Measurements from ENCODE around the gene CEACAM21.
"Not testable (repeated sequence)": the region's sequence is repeated elsewhere in the genome, so short reads cannot be mapped to it uniquely, and the experiment has no call there.

The CEACAM21 gene

DNA sequence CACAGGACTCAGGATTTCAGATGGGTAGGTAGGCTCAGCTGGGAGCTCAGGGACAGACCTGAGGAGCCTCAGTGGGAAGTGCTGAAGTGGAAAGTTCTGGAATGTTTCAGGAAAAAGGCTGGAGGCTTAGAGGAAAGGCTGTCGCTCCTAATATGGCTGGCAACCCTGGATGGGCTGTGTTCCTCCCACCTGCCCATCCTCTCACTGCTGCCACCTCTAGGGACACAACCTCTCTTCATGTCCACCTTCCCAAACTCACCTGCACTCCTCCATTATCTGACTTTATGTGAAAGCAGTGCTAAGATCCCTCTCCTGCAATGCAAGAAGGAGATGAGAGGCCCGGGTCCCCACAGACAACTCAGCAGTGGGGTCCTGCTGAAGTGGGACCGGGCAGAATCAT lies 5.8 kb upstream of the CEACAM21 start:
- DNase-seq (ENCODE audit: insufficient read length) (no peak), FAIRE-seq (no peak)
- TF ChIP-seq TAF1 (IDR thresholded peaks at IDR 0.05; ENCODE audit: borderline replicate concordance, low read depth, low read length) (no peak), POLR2A (IDR thresholded peaks at IDR 0.05; ENCODE audit: low read depth, low read length) (no peak), POLR2AphosphoS5 (IDR thresholded peaks at IDR 0.05; ENCODE audit: low read depth, low read length) (no peak; the same call in 1 of the 2 replicates)

DNA sequence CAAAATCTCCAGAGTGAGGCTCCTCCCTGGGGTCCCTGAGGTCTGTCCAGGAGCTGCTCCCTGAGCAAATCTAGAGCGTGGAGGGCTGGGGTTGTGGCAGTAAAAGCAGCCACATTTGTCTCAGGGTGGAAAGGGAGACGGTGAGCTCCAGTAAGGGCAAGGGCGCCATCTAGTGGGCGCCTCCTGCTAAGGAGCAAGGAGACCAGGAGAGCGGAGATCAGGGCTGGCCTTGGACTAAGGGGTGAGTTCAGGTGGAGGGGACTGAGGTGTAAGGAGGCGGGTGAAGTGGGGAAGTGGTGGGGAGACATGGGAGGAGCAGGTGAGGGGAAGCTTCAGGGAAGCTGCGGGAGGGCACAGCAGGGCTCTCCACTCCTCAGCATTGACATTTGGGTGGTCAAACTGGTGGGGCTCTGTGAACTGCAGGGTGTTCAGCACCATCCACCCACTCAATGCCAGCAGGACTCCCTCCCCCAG lies 5.3 kb upstream of the CEACAM21 start:
- 0 out of 2 replicates have a peak, but pooled peaks have one; percentile 12 for TF ChIP-seq POLR2AphosphoS5 (IDR thresholded peaks at IDR 0.05; ENCODE audit: low read depth, low read length)
- TF ChIP-seq POLR2A (IDR thresholded peaks at IDR 0.05; ENCODE audit: low read depth, low read length) = peak; percentile 32; the same call in 1 of the 2 replicates
- TF ChIP-seq TAF1 (IDR thresholded peaks at IDR 0.05; ENCODE audit: borderline replicate concordance, low read depth, low read length) = no peak
- DNase-seq (ENCODE audit: insufficient read length) (peak; percentile 53), FAIRE-seq (peak; percentile 90)

DNA sequence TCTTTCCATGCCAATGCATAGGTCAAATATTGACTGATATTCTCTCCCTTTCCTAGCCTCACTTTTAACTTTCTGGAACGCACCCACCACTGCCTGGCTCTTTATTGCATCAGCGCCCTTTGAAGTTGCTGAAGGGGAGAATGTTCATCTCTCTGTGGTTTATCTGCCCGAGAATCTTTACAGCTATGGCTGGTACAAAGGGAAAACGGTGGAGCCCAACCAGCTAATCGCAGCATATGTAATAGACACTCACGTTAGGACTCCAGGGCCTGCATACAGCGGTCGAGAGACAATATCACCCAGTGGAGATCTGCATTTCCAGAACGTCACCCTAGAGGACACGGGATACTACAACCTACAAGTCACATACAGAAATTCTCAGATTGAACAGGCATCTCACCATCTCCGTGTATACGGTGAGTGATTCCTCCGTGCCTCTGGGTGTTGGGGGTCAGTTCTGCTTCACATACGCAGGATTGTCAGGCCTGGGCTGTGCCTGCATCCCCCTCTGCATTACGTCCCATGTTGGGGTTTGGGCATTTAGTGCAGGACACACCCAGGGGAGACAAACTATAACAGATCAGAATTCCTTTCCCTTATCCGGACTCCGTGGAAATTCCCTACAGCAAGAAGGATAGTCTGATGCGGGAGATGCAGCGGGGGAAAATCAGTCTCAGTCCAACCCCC lies 1.3 kb downstream of the CEACAM21 start:
- FAIRE-seq = no peak
- no peak for DNase-seq (ENCODE audit: insufficient read length)
- TF ChIP-seq POLR2AphosphoS5 (IDR thresholded peaks at IDR 0.05; ENCODE audit: low read depth, low read length) = no peak

DNA sequence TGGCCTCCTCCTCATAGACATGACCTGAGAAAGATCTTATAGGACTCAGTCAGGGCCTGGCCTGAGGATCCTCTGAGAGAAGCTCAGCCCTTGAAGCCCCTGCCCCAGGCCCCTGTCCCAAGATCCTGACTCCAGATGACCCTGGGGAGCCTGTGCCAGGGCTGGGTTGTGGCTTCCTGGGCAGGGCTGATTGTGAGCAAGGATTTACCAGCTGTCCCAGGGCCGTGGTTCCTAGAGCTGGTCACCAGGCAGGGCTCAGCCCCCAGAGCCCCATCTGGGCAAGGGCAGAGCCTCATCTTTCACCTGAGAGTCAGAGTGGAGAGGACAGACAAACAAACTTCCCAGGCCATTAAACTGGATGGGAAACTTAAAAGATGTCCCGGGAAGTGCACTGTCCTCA lies 1.9 kb downstream of the CEACAM21 start:
- FAIRE-seq (no peak), DNase-seq (ENCODE audit: insufficient read length) (no peak)
- TF ChIP-seq POLR2AphosphoS5 (IDR thresholded peaks at IDR 0.05; ENCODE audit: low read depth, low read length) (no peak), TAF1 (IDR thresholded peaks at IDR 0.05; ENCODE audit: borderline replicate concordance, low read depth, low read length) (no peak), POLR2A (IDR thresholded peaks at IDR 0.05; ENCODE audit: low read depth, low read length) (no peak)

DNA sequence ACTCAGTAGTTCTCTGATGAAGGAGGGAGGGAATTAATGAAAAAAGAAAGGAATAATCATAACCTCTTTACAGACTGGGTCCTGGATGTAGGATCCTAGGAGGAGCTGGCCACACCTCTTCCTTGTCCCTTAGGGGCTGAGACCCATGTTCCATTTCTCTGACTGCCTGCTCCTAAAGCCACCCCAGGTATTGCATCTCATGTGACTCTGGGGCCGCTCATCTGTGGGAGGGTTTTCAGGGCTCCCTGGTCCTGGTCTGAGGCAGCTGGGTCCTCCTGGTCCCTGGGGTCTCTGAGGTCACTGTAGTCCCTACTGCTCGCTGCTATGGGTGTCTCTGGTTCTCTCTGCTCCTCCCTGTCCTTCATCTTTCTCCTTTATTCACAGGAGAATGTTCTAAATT lies 2.9 kb downstream of the CEACAM21 start:
- TF ChIP-seq POLR2AphosphoS5 (IDR thresholded peaks at IDR 0.05; ENCODE audit: low read depth, low read length) = no peak
- TF ChIP-seq TAF1 (IDR thresholded peaks at IDR 0.05; ENCODE audit: borderline replicate concordance, low read depth, low read length) = no peak
- no peak for TF ChIP-seq POLR2A (IDR thresholded peaks at IDR 0.05; ENCODE audit: low read depth, low read length)
- DNase-seq (ENCODE audit: insufficient read length) (no peak), FAIRE-seq (no peak)

DNA sequence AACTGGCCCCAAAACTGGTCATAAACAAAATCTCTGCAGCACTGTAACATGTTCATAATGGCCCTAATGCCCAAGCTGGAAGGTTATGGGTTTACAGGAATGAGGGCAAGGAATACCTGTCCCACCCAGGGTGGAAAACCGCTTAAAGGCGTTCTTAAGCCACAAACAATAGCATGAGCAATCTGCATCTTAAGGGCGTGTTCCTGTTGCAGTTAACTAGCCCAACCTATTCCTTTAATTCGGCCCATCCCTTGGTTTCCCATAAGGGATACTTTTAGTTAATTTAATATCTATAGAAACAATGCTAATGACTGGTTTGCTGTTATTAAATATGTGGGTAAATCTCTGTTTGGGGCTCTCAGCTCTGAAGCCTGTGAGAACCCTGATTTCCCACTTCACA lies 5.1 kb downstream of the CEACAM21 start:
- FAIRE-seq; DNase-seq (ENCODE audit: insufficient read length): not testable (repeated sequence)

DNA sequence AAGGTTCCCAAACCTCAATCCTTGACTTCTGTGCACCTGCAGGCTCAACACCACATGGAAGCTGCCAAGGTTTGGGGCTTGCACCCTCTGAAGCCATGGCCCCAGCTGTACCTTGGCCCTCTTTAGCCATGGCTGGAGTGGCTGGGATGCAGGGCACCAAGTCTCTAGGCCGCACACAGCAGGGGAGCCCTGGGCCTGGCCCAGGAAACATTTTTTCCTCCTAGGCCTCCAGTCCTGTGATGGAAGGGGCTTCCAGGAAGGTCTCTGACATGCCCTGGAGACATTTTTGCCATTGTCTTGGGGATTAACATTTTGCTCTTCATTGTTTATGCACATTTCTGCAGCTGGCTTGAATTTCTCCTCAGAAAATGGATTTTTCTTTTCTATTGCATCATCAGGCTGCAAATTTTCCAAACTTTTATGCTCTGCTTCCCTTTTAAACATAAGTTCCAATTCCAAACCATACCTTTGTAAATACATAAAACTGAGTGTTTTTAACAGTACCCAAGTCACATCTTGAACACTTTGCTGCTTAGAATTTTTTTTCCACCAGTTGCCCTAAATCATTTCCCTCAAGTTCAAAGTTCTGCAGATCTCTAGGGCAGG lies 6.7 kb downstream of the CEACAM21 start:
- not testable (repeated sequence) for DNase-seq (ENCODE audit: insufficient read length); FAIRE-seq

DNA sequence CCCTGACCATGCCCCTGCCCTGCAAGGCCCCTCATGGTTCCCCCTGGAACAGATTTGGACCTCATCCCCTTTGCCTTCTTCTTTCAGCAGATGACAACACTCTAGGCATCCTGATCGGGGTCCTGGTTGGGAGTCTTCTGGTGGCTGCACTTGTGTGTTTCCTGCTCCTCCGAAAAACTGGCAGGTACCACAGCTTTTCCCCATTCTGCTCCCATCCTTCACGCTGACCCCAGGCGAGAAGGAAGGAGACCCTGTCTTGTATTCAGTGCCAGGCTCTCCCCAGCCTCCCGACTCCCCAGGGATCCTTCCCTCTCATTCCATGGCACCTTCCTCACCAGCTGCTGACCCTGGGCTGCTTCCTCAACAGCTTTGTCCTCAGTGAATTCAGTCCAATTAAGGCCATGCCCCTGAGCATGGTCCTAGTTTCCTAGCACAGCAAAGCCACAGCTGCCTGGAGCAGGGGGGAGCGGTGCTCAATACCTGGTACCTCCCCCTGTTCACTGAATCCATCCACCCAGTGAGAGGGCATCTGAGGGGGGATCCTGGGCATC lies 8.4 kb downstream of the CEACAM21 start:
- FAIRE-seq (no peak), DNase-seq (ENCODE audit: insufficient read length) (no peak)
- TF ChIP-seq POLR2A (IDR thresholded peaks at IDR 0.05; ENCODE audit: low read depth, low read length) (no peak), POLR2AphosphoS5 (IDR thresholded peaks at IDR 0.05; ENCODE audit: low read depth, low read length) (no peak), TAF1 (IDR thresholded peaks at IDR 0.05; ENCODE audit: borderline replicate concordance, low read depth, low read length) (no peak)

DNA sequence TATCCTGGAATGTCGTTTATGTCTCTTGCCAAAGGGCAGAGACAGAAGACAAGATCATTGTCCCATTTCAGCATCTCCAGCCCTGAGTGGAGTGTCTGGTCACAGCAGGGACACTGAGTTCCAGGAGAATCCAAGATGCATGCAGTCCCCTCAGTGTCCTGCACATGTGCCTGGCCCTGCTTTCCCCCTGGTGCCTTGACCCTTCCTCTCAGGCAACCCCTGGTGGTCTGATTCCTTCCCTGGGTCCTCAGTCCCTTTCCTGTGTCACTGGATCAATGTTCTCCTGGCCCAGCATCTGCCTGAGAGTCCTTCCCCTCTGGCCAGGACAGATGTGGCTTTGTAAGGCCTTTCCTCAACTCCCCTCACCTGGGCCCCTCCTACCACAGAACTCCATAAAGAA lies 9.0 kb downstream of the CEACAM21 start:
- no peak for TF ChIP-seq TAF1 (IDR thresholded peaks at IDR 0.05; ENCODE audit: borderline replicate concordance, low read depth, low read length)
- DNase-seq (ENCODE audit: insufficient read length) = no peak
- FAIRE-seq = no peak

DNA sequence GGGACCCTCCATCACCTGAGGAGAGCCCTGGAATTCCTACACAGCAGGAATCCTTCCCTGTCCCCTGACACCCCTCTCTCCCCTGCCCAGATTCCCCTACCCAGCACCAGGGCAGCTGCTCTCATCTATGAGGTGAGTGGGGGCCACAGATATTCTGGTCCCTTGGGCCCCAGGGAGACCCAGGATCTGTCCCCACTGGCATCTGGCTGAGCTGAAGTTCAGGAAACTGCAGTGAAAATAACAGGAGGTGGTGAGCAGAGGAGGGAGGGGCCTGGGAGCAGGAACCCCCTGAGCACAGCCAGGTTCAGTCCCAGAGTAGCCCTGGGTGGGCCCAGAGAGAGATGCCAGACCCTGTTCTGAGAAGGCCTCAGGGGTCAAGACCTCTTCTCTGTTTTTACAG lies 10.1 kb downstream of the CEACAM21 start:
- FAIRE-seq (no peak), DNase-seq (ENCODE audit: insufficient read length) (no peak)
- TF ChIP-seq POLR2A (IDR thresholded peaks at IDR 0.05; ENCODE audit: low read depth, low read length) (no peak), TAF1 (IDR thresholded peaks at IDR 0.05; ENCODE audit: borderline replicate concordance, low read depth, low read length) (no peak), POLR2AphosphoS5 (IDR thresholded peaks at IDR 0.05; ENCODE audit: low read depth, low read length) (no peak)

DNA sequence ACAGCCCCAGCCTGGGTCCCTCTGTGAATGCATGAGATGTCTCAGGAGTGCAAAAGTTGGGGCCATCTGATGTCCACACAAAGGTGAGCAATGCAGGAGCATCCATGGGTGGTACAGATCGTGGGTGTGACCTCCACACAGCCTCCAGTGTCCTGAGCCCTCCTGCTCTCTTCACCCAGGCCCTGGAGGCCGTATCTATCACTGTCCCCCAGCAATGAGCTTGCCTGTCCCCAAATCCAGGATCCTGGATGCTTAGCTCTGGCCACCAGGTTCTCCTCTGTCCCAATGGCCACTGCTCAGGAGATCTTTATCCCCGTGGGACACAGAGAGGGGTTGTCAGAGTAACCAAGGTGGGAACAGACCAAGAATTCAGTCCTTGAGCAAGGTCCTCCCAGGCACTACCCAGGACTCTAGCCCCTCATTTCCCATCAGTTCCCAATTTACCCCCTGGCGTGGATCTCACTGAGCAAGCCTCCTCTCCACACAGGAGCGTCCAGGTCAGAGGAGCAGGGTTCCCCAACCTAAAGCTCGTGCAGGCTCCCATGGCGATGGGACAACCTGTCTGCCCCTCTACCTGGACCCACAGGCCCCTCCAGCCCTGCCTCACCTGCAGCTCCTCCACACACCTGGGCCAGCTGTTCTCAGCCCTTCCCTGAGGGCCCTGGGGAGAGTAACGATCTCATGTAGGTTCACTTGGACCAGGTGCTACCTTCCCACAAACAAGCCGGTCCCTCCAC lies 11.3 kb downstream of the CEACAM21 start:
- DNase-seq (ENCODE audit: insufficient read length) (no peak), FAIRE-seq (no peak)
- TF ChIP-seq POLR2AphosphoS5 (IDR thresholded peaks at IDR 0.05; ENCODE audit: low read depth, low read length) (no peak), POLR2A (IDR thresholded peaks at IDR 0.05; ENCODE audit: low read depth, low read length) (no peak), TAF1 (IDR thresholded peaks at IDR 0.05; ENCODE audit: borderline replicate concordance, low read depth, low read length) (no peak)

DNA sequence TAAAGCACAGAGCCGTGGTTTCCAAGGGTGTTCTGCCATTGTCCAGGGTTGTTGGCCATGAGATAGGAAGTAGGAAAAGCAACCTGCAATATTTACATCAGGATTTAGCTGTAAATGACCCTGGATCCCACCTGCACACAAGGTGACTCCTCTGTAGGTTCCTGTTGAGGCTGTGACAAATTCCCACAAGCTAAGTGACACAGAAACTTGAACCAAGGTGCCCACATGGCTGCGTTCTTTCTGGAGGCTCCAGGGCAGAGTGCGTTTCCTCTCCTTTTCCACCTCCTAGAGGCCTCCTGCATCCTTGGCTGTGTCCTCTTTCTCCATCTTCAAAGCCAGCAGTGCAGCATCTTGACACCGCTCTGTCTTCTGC lies 11.9 kb downstream of the CEACAM21 start:
- TF ChIP-seq TAF1 (IDR thresholded peaks at IDR 0.05; ENCODE audit: borderline replicate concordance, low read depth, low read length) = no peak
- TF ChIP-seq POLR2A (IDR thresholded peaks at IDR 0.05; ENCODE audit: low read depth, low read length) = no peak
- no peak for TF ChIP-seq POLR2AphosphoS5 (IDR thresholded peaks at IDR 0.05; ENCODE audit: low read depth, low read length)
- no peak for DNase-seq (ENCODE audit: insufficient read length)
- FAIRE-seq = no peak

All from GM12892 (cell line).